Naive thymus-derived CD8-positive, alpha-beta T cell (primary cell): ENCODE results near the gene INPP5A. TPM values are rescaled to one million over a fixed set of nuclear protein-coding genes. Genes with fewer than 3 reads are reported as not detected.
"Not testable (repeated sequence)": the region's sequence is repeated elsewhere in the genome, so short reads cannot be mapped to it uniquely, and the experiment has no call there.

Experiments
- ATAC-seq, 2 donors: fragments of 150-1000 bp; cut with Tn5 transposase in 1 of 2; sonication (Bioruptor Pico), chemical (Tn5 transposase) in 1 of 2; 1 replicate in 1 of 2; 2 replicates in 1 of 2; pipeline ENCODE4 v1.10.0; 2021; ENCODE audit warnings: mild to moderate bottlenecking in 2 of 2, moderate library complexity in 2 of 2
- POLR2A ChIA-PET: fragments of 350-600 bp; sonication (Branson Sonifier 250); formaldehyde crosslinking; loops from one replicate; lab custom pipeline; 2021; ENCODE audit warnings: antibody characterized with exemption; lab: Charles Lee
- DNase-seq, 10 donors: peaks; one replicate each; pipeline versions ENCODE4 v3.0.0 to v3.0.0-alpha.2; 2020 to 2022
- H3K27ac Mint-ChIP-seq, 10 donors: one replicate each; pipeline ENCODE4 v1.8.0; 2020 to 2022; ENCODE audit warnings: mild to moderate bottlenecking in 10 of 10, mixed read lengths in 10 of 10, moderate library complexity in 4 of 10, inconsistent platforms in 1 of 10
- H3K27me3 Mint-ChIP-seq, 5 donors: one replicate each; pipeline ENCODE4 v1.8.0; 2021 to 2022; ENCODE audit warnings: mixed read lengths in 5 of 5
- H3K36me3 Mint-ChIP-seq, 3 donors: one replicate each; pipeline ENCODE4 v1.8.0; 2020 to 2022; ENCODE audit warnings: mixed read lengths in 3 of 3, mild to moderate bottlenecking in 2 of 3, inconsistent platforms in 1 of 3
- H3K4me1 Mint-ChIP-seq, 4 donors: one replicate each; pipeline ENCODE4 v1.8.0; 2021 to 2022; ENCODE audit warnings: mixed read lengths in 4 of 4
- H3K4me3 Mint-ChIP-seq, 10 donors: one replicate each; pipeline ENCODE4 v1.8.0; 2020 to 2022; ENCODE audit warnings: mild to moderate bottlenecking in 10 of 10, mixed read lengths in 10 of 10, moderate library complexity in 6 of 10, inconsistent platforms in 1 of 10
- H3K9me3 Mint-ChIP-seq, 9 donors: one replicate each; pipeline ENCODE4 v1.8.0; 2020 to 2022; ENCODE audit warnings: mixed read lengths in 9 of 9, mild to moderate bottlenecking in 3 of 9, inconsistent platforms in 1 of 9, moderate library complexity in 1 of 9
- polyA plus RNA-seq, 3 donors: library from polyadenylated mRNA; unstranded; fragments of 300-500 nt; fragmentation: Illumina TruSeq; gene quantifications; one replicate each; pipeline ENCODE4 v1.2.3, GENCODE V29; 2021
- total RNA-seq, 8 experiments: library from RNA in 2 of 8; stranded (reverse) in 2 of 8; gene quantifications; one replicate each; pipeline ENCODE4 v1.2.3 and lab custom pipeline; 2021 to 2026

The INPP5A gene
- total and polyA plus RNA-seq, 5 experiments from 2014 or later: 0.51 to 33.7 (median 3.9) TPM

DNA sequence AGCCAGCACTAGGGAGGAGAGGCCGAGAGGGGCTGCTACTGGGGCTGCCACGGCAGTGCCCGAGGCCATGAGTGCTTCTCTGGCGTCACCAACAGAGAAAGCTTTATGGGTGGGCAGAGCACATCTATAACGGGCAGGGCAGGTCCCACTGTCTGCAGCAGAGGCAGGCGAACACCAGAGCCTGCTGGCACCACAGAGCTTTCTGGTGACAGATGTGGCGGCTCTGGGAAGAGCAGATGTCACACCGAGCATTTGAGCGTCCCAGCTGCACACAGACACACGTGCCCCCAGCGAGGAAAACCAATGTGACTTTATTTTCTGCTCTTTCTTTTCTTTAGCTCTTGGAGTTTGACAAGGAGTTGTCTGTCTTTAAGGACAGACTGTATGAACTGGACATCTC, 227.8 kb downstream of the INPP5A start:
- H3K36me3 Mint-ChIP-seq: peaks cover 0 to 43% (median 22%) of the 10 kb centered on the region in 3 donors
- POLR2A ChIA-PET: no interaction called here
- H3K27me3 Mint-ChIP-seq: no peaks in the 10 kb centered on the region
- H3K4me3 Mint-ChIP-seq: no peak overlapping the region
- DNase-seq (no peak), ATAC-seq (no peak)
- no peaks in the 10 kb centered on the region for H3K9me3 Mint-ChIP-seq
- no peak overlapping the region for H3K27ac Mint-ChIP-seq
- H3K4me1 Mint-ChIP-seq: peaks cover 5 to 12% (median 11%) of the 10 kb centered on the region in 4 donors

DNA sequence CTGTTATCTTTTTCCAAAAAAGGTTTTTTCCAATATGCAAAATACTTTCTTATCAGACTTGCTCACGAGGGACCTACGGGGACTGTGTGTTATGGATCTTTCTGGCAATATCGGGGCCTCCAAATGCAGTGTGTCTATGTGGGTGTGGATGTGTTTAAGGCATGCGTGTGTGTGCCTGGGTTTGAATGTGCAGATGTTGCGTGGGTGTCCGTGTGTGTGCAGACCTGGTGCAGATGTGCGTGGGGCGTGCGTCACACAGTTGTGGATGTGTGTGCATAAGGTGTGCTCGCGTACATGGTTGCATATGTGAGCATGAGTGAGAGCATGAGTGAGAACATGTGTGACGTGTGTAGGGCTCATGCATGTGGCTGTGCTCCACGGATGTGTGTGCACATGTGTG, 228.7 kb downstream of the INPP5A start:
- Mint-ChIP-seq H3K27ac (no peak overlapping the region), H3K4me1 (peaks cover 3 to 11% (median 9%) of the 10 kb centered on the region in 4 donors), H3K36me3 (peaks cover 0 to 48% (median 25%) of the 10 kb centered on the region in 3 donors), H3K27me3 (no peaks in the 10 kb centered on the region), H3K4me3 (no peak overlapping the region), H3K9me3 (no peaks in the 10 kb centered on the region)
- DNase-seq (no peak), ATAC-seq (no peak)
- POLR2A ChIA-PET: no interaction called here

DNA sequence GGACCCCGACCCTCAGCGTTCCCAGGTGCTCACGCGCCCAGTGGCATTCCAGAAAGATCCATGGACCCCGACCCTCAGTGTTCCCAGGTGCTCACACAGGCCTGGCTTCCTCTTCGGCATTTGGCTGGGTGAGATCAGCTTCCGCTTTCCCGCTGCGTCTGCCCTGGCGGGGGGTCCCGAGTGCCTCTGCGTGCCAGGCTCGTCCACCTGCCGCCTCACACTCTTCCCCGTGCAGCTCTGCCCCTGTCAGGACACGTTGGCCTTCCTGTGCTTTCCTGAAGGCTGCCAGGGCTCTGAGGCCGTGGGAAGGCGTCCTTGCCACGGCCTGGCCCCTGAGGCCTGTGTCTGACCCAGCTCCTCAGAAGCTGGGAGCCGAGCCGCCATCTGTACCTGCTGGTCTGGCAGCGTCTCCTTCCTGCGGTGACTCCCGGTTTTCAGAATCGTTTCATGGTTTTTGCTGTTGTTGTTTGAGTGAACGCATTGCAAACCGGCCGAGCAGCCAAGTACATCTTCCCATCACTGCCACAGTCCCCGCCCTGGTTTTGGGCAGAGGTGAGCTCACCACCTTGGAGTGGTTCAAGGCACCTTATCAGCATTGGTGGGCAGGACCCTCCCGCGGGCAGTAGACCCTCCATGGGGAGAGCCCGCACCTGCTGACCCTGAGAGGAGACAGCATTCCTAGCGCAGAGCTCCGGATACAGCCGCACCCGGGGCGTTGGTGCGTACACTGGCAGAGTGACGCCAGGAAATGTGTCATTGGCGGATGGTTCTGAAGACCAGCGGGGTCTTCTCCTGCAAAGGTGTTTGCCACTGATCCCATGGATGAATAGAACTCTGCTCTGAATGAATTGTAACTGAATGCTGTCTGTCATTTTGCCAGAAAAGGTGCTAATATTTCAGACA, 231.0 kb downstream of the INPP5A start:
- H3K9me3 Mint-ChIP-seq: no peaks in the 10 kb centered on the region
- POLR2A ChIA-PET: no interaction called here

DNA sequence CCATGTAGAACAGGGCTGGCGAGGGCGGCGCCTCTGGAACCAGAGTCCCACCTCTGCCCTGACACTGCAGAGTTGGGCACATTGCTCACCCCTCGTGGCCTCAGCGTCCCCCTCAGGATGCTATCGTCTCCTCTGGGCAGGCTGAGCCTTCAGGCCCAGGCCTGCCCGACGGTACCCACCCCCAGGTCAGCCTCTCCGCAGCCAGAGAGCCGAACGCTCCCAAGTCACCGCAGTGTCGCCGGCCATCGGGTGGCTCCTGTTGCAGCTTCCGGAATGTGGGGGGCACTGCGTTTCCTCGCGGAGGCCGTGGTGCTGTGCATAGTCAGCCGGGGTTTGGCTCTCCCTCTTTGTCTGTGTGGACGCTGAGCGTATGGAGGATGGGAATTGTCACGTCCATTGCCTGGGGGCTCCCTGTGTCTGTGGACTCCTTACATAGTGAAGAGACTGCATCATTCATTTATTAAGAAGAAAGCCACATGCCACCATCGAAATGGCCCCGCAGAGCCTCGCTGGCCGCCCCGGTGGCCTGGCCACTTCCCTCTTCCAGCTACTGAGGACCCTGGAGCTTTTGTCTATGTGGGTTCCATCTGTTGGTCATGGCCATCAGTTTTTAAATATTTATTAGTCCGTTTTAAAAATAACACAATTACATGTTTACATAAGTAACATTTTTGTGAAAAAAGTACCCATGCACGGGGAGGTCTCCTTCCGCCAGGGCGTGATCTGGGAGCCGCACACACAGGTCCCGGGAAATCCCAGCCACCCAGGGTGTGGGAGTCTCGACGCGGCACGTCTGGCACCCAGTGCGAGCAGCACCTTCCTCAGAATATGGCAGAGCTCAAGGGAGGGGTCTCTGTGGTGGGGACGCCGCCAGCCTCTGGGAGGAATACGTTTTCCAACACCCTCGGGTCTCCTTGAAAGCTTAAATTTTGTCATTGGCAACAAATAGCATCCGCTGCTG, 232.8 kb downstream of the INPP5A start:
- Mint-ChIP-seq H3K4me3 (no peak overlapping the region), H3K9me3 (no peaks in the 10 kb centered on the region), H3K4me1 (peaks cover 0 to 6% (median 0%) of the 10 kb centered on the region in 4 donors), H3K27ac (no peak overlapping the region), H3K36me3 (peaks cover 0 to 50% (median 33%) of the 10 kb centered on the region in 3 donors), H3K27me3 (no peaks in the 10 kb centered on the region)
- DNase-seq (no peak), ATAC-seq (no peak)
- POLR2A ChIA-PET: no interaction called here

More for the DNA sequence above, 231.0 kb downstream of the INPP5A start:
- H3K4me1 Mint-ChIP-seq: peaks cover 0 to 5% (median 1%) of the 10 kb centered on the region in 4 donors
- no peaks in the 10 kb centered on the region for H3K27me3 Mint-ChIP-seq
- ATAC-seq: no peak
- no peak for DNase-seq
- no peak overlapping the region for H3K4me3 Mint-ChIP-seq
- H3K27ac Mint-ChIP-seq: no peak overlapping the region
- H3K36me3 Mint-ChIP-seq: peaks cover 0 to 50% (median 32%) of the 10 kb centered on the region in 3 donors

DNA sequence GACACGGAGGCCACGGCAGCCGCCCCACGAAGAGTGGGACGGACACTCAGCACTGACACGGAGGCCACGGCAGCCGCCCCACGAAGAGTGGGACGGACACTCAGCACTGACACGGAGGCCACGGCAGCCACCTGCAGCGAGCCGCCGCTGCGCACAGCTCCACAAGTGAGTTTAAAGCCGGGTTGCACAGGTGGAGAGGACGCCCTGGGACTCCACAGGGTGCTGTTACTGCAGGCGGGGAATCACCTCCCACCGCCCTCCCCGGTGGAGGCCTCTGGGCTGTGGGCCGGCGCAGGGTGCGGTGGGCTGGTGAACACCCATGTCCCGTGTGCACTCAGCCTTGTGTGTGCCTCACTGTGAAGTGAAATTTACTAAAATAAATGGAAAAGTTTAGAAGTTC, 235.2 kb downstream of the INPP5A start:
- H3K4me1 Mint-ChIP-seq, ATAC-seq, POLR2A ChIA-PET, H3K4me3 Mint-ChIP-seq, DNase-seq, H3K27ac Mint-ChIP-seq, H3K27me3 Mint-ChIP-seq, H3K9me3 Mint-ChIP-seq: not testable (repeated sequence)
- peaks cover 0 to 49% (median 32%) of the 10 kb centered on the region in 3 donors for H3K36me3 Mint-ChIP-seq

DNA sequence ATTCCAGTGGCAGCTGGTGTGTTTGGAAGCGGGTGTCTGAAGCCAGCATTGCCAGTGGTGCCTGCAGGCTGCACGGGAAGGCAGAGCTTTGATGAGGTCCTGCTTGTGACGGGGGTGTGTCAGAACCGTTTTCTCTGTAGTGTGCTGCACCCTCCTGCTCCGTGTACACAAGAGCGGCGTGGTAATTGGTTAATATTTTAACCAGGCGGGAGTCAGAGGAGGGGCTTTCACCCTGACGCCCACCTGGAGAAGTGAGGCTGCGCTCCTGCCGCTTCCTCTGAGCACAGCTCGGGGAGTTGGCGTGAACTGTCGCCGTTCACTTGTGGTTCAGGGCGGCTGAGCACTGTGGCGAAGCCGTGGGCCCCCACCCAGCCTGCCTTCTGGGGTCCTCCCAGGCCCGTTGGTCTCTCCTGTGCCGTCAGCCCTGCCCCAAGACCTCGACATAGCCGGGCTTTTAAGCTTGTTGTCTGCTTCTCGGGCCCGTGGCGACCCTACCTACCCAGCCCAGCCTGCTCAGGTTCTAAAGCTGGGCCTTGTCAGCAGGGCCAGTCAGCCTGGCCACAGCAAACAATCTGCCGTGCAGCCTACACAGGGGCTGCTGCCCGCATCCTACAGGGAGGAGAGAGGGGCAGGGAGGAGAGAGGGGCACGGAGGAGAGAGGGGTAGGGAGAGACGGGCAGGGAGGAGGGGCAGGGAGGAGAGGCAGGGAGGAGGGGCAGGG, 236.8 kb downstream of the INPP5A start:
- peaks cover 0 to 45% (median 23%) of the 10 kb centered on the region in 3 donors for H3K36me3 Mint-ChIP-seq
- DNase-seq (no peak), ATAC-seq (no peak)
- H3K27me3 Mint-ChIP-seq: peaks cover 0 to 1% (median 0%) of the 10 kb centered on the region in 5 donors
- POLR2A ChIA-PET: no interaction called here
- H3K9me3 Mint-ChIP-seq: no peaks in the 10 kb centered on the region
- peaks cover 0 to 1% (median 0%) of the 10 kb centered on the region in 4 donors for H3K4me1 Mint-ChIP-seq
- no peak overlapping the region for H3K4me3 Mint-ChIP-seq
- H3K27ac Mint-ChIP-seq: peak overlapping the region in 2 of 10 donors; percentile 47 to 49

DNA sequence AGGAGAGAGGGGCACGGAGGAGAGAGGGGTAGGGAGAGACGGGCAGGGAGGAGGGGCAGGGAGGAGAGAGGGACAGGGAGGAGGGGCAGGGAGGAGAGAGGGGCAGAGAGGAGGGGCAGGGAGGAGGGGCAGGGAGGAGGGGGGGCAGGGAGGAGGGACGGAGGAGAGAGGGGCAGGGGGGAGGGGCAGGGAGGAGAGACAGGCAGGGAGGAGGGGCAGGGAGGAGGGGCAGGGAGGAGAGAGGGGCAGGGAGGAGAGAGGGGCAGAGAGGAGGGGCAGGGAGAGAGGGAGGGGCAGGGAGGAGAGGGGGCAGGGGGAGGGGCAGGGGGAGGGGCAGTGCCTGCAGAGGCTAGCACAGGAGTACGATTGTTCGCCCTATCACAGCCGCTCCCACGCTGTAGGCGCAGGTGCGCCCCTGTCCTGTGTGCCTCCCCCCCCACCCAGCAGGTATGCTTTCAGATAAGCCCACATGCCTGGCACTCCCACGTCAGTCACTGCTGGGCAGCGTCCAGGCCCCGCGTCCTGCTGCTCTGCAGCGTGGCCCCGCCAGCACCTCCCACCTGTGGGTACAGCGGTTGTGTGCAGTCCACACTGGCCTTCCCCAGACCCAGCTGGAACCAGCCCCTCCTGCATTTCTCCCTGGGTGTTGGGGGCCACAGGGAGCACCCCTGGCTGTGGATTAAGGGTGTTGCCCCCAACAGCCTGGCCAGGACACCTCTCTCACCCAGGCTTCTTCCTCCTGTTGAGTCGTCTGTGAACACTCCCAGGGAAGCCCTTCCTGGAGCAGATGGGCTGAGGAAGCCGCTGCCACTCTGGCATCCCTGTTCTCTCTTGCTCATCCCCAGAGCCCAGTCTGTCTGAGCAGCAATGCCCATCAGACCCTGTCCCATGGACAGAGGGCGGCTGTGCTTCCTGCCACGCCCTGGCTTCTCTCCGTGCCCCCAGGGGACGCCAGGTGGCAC, 237.6 kb downstream of the INPP5A start:
- Mint-ChIP-seq H3K9me3 (no peaks in the 10 kb centered on the region), H3K36me3 (peaks cover 0 to 48% (median 27%) of the 10 kb centered on the region in 3 donors), H3K4me3 (no peak overlapping the region), H3K4me1 (peaks cover 0 to 1% (median 0%) of the 10 kb centered on the region in 4 donors), H3K27me3 (peaks cover 0 to 1% (median 0%) of the 10 kb centered on the region in 5 donors), H3K27ac (no peak overlapping the region)
- POLR2A ChIA-PET: no interaction called here
- DNase-seq (no peak), ATAC-seq (no peak)

DNA sequence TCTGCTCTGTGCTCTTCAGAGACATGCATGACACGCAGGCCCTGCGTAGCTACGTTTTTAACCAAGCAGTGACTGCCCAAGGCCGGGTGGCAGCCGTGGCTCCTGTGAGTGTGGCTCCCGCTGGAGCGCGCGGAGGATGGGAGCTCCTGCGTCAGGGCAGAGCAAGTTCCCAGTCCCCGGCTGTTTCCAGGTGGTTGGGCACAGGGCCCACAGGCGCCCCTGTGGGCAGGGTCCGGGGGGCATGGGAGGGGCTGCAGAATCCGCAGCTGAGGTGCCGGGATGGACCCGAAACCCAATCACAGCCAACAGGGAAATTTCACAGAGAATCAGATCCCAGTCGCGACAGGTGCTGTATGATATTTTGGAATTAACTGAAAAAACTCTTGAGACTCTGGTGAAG, 238.6 kb downstream of the INPP5A start:
- DNase-seq: no peak
- Mint-ChIP-seq H3K36me3 (peaks cover 0 to 47% (median 28%) of the 10 kb centered on the region in 3 donors), H3K4me1 (peaks cover 0 to 1% (median 0%) of the 10 kb centered on the region in 4 donors), H3K9me3 (no peaks in the 10 kb centered on the region), H3K27ac (no peak overlapping the region), H3K27me3 (peaks cover 0 to 1% (median 0%) of the 10 kb centered on the region in 5 donors), H3K4me3 (no peak overlapping the region)
- POLR2A ChIA-PET: no interaction called here
- no peak for ATAC-seq

DNA sequence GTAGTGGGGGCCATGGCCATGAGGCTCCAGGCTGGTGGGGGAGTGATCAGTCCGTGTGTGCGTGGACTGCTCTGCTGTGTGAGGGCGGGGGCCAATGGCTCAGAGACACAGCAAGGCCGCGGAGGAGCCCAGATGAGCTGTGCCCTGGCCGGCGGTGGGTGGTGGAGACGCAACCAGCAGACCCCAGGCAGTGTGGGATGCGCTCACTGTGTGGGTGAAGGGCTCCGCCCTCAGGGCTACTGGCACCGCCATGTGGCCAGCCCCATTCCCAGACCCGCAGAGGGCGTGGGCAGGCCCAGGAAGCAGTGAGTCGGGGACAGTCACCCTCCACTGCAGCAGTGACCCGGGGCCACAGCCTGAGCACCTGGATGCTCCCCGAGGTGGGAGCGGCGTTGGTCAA, 239.2 kb downstream of the INPP5A start:
- POLR2A ChIA-PET: no interaction called here
- no peak overlapping the region for H3K4me3 Mint-ChIP-seq
- no peak overlapping the region for H3K27ac Mint-ChIP-seq
- peaks cover 3 to 51% (median 32%) of the 10 kb centered on the region in 3 donors for H3K36me3 Mint-ChIP-seq
- no peak for DNase-seq
- H3K4me1 Mint-ChIP-seq: peaks cover 0 to 1% (median 0%) of the 10 kb centered on the region in 4 donors
- ATAC-seq: no peak
- H3K9me3 Mint-ChIP-seq: no peaks in the 10 kb centered on the region
- peaks cover 0 to 1% (median 0%) of the 10 kb centered on the region in 5 donors for H3K27me3 Mint-ChIP-seq

DNA sequence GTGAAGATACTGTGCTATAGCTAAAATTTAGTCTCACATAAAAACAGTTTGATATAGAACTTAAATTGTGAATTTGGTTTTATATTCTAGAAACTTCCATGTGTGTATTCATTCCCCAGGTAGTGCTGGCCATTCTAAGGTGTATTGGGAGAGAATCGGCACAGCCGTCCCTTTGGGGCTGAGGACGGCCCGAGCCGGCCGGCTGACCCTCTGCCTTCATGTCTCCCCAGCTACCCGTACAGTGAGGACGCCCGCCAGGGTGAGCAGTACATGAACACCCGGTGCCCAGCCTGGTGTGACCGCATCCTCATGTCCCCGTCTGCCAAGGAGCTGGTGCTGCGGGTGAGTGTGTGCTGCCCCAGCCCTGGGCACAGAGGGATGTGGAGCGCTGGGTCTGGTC, 239.9 kb downstream of the INPP5A start:
- DNase-seq: no peak
- POLR2A ChIA-PET: interaction anchor here (0.5 kb wide), 1 partner anchor 447 kb away, joined by 5 read pairs; no protein-coding TSS in a partner anchor
- ATAC-seq: no peak
- Mint-ChIP-seq H3K9me3 (no peaks in the 10 kb centered on the region), H3K4me3 (no peak overlapping the region), H3K4me1 (peaks cover 0 to 1% (median 0%) of the 10 kb centered on the region in 4 donors), H3K27me3 (peaks cover 0 to 1% (median 0%) of the 10 kb centered on the region in 5 donors), H3K27ac (no peak overlapping the region), H3K36me3 (peaks cover 5 to 57% (median 37%) of the 10 kb centered on the region in 3 donors)
